ENCODE measurements around the gene GNA15.
A peak's percentile ranks its signal among the peaks of the same experiment; 100 is the strongest.

Gene GNA15

GRCh38 chr19:3122512-3122870 is 13.3 kb upstream of the GNA15 start:
- DNase-seq: no peak

- DNase-seq: no peak
Measured at GRCh38 chr19:3123088-3123721, 12.6 kb upstream of the GNA15 start.

GRCh38 chr19:3123956-3124355 is 11.9 kb upstream of the GNA15 start:
- no peak for DNase-seq

GRCh38 chr19:3124630-3125029 is 11.2 kb upstream of the GNA15 start:
- no peak for DNase-seq

- DNase-seq: peak; percentile 51
Measured at GRCh38 chr19:3125900-3126524, 9.8 kb upstream of the GNA15 start.

- no peak for DNase-seq
Measured at GRCh38 chr19:3129112-3129511, 6.7 kb upstream of the GNA15 start.

- no peak for DNase-seq
Measured at GRCh38 chr19:3131168-3131567, 4.7 kb upstream of the GNA15 start.

GRCh38 chr19:3132971-3133792 is 2.7 kb upstream of the GNA15 start:
- DNase-seq: peak; percentile 16

- DNase-seq: no peak
Measured at GRCh38 chr19:3133793-3134116, 2.1 kb upstream of the GNA15 start.

GRCh38 chr19:3136684-3137055 is 837 bp downstream of the GNA15 start:
- DNase-seq: no peak

GRCh38 chr19:3137119-3137518 is 1.3 kb downstream of the GNA15 start:
- DNase-seq: no peak

- DNase-seq: no peak
Measured at GRCh38 chr19:3138268-3138667, 2.4 kb downstream of the GNA15 start.

- no peak for DNase-seq
Measured at GRCh38 chr19:3140667-3141038, 4.8 kb downstream of the GNA15 start.

- no peak for DNase-seq
Measured at GRCh38 chr19:3142292-3142670, 6.4 kb downstream of the GNA15 start.

- DNase-seq: no peak
Measured at GRCh38 chr19:3142781-3143337, 7.0 kb downstream of the GNA15 start.

GRCh38 chr19:3145909-3146676 is 10.3 kb downstream of the GNA15 start:
- DNase-seq: no peak

GRCh38 chr19:3146677-3147100 is 10.9 kb downstream of the GNA15 start:
- peak; percentile 21 for DNase-seq

- no peak for DNase-seq
Measured at GRCh38 chr19:3148503-3148902, 12.7 kb downstream of the GNA15 start.

GRCh38 chr19:3149089-3149488 is 13.3 kb downstream of the GNA15 start:
- DNase-seq: no peak

GRCh38 chr19:3149526-3150505 is 14.0 kb downstream of the GNA15 start:
- DNase-seq: no peak

GRCh38 chr19:3150739-3151329 is 15.0 kb downstream of the GNA15 start:
- DNase-seq: no peak

Measured in NK-92 treated with Interleukin-12 subunit alpha and Interleukin-12 subunit beta, amount 100 ng/mL, for 24 hours (cell line).